Activated T-cell treated with anti-CD3 and anti-CD28 coated beads, Interleukin-2, amount 50 U/mL, for 4 hours (primary cell): Measurements from ENCODE around the gene RPL6. TPM values are rescaled to one million over a fixed set of nuclear protein-coding genes. Genes with fewer than 3 reads are reported as not detected.
A peak's percentile ranks its signal among the peaks of the same experiment; 100 is the strongest.
"Not testable (repeated sequence)": the region's sequence is repeated elsewhere in the genome, so short reads cannot be mapped to it uniquely, and the experiment has no call there.

Experiments used
- ATAC-seq, 2 donors: fragments of 200-7000 bp; cut with Tn5 transposase; one replicate each; pipeline ENCODE4 v1.10.0; 2021
- DNase-seq: peaks from one replicate; pipeline ENCODE4 v3.0.0-alpha.2; 2020
- H3K27me3 Mint-ChIP-seq: one replicate; pipeline ENCODE4 v1.8.0; 2021; ENCODE audit warnings: low read depth, mixed read lengths
- H3K36me3 Mint-ChIP-seq: one replicate; pipeline ENCODE4 v1.8.0; 2022; ENCODE audit warnings: mixed read lengths; ENCODE audit not compliant: insufficient read depth
- H3K4me1 Mint-ChIP-seq: one replicate; pipeline ENCODE4 v1.8.0; 2021; ENCODE audit warnings: low read depth, mixed read lengths
- H3K4me3 Mint-ChIP-seq: one replicate; pipeline ENCODE4 v1.8.0; 2021; ENCODE audit warnings: mild to moderate bottlenecking, moderate library complexity, mixed read lengths
- H3K9me3 Mint-ChIP-seq: one replicate; pipeline ENCODE4 v1.8.0; 2021; ENCODE audit warnings: mixed read lengths
- total RNA-seq, 3 donors: library from RNA; stranded (reverse); gene quantifications; one replicate each; pipeline ENCODE4 v1.2.1, GENCODE V29; 2021

The RPL6 gene
- total RNA-seq, result 1,000 to 10,000 TPM; 2,303 to 2,443 (median 2,407) TPM

DNA sequence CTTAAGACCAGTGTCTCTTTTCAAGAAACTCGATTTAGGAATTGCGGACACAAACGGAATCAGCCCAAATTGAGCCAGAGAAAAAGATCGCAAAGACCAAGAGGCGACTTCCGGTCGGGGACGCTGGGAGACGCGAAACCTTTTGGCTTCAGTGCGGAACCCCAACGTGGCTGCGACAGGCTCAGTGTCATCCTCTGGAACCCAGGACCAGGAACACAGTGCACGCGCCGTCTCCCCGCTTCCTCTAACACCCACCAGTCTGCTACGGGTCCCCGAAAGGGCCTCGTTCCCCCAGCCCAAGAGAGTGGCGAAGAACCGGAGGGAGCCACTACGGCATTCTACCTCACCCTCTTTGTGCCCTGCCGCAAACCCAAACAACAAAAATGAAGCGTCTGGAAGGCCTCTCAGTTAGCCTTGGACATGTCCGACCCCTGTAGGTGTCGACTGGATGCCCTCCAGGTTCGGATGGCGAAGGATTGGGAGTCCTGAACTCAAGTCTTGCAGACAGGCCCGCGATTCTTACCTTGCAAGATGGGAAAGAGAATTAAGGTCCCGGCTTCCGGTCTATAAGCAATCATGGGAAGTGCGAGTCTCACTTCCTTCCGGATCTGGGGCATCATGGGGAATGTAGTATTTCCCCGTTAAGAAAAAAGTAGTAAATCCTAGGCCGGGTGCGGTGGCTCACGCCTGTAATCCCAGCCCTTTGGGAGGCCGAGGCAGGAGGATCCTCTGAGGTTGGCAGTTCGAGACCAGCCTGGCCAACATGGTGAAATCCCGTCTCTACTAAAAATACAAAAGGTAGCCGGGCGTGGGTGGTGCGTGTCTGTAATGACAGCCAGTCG is at the start of gene RPL6:
Gene RPL6 (minus strand): TSS at position 542 of the 842 bp plus-strand sequence. CDS start 949 bp downstream, outside the sequence.
- Mint-ChIP-seq H3K4me3 (peak within 1 kb of the TSS; percentile 99), H3K27me3 (no peaks in the 10 kb centered on the region), H3K4me1 (peaks cover 39% of the 10 kb centered on the region), H3K36me3 (peaks cover 45% of the 10 kb centered on the region), H3K9me3 (no peaks in the 10 kb centered on the region)
- peak; percentile 91 to 94 for ATAC-seq
- peak; percentile 66 for DNase-seq

DNA sequence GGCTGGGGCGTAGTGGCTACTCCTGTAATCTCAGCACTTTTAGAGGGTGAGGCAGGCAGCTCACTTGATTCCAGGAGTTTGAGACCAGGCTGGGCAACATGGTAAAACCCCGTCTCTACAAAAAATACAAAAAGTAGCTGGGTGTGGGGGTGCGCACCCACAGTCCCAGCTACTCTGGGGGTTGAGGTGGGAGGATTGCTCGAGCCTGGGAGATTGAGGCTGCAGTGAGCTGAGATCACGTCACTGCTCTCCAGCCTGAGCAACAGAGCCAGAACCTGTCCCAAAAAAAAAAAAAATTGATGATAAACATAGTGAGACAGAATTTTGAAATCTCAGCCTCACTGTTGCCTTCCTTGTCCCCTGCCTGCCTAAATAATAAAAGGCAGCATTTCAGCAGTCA is 49.3 kb upstream of the RPL6 start:
- Mint-ChIP-seq H3K4me1 (peaks cover 4% of the 10 kb centered on the region), H3K9me3 (no peaks in the 10 kb centered on the region), H3K27me3 (no peaks in the 10 kb centered on the region), H3K4me3 (no peak overlapping the region), H3K36me3 (peaks cover 48% of the 10 kb centered on the region)
- DNase-seq (no peak), ATAC-seq (no peak)

DNA sequence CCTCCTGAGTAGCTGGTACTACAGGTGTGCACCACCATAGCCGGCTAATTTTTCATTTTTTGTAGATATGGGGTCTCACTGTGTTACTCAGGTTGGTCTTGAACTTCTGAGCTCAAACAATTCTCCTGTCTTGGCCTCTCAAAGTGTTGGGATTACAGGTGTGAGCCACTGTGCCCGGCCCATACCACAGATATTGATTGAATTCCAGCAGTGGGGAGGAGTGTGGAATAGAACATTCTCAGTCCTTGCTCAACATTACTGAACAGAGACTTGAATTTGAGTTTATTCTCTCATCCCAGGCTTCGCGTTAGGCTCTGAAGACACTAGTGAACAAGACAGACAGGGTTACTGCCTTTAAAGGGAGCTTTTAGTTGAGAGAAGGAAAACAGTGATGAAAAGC is 48.9 kb upstream of the RPL6 start:
- ATAC-seq (no peak), DNase-seq (no peak)
- Mint-ChIP-seq H3K4me1 (no peaks in the 10 kb centered on the region), H3K36me3 (peaks cover 50% of the 10 kb centered on the region), H3K4me3 (no peak overlapping the region), H3K9me3 (no peaks in the 10 kb centered on the region), H3K27me3 (no peaks in the 10 kb centered on the region)

DNA sequence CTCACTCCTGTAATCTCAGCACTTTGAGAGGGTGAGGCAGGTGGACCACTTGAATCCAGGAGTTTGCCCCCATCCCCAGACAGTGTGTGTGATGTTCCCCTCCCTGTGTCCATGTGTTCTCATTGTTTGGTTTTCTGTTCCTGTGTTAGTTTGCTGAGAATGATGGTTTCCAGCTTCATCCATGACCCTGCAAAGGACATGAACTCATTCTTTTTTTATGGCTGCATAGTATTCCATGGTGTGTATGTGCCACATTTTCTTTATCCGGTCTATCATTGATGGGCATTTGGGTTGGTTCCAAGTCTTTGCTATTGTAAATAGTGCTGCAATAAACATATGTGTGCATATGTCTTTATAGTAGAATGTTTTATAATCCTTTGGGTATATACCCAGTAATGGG is 47.7 kb upstream of the RPL6 start:
- ATAC-seq, H3K4me1 Mint-ChIP-seq, H3K4me3 Mint-ChIP-seq, DNase-seq, H3K27me3 Mint-ChIP-seq, H3K9me3 Mint-ChIP-seq: not testable (repeated sequence)
- H3K36me3 Mint-ChIP-seq, result peaks cover 56% of the 10 kb centered on the region

DNA sequence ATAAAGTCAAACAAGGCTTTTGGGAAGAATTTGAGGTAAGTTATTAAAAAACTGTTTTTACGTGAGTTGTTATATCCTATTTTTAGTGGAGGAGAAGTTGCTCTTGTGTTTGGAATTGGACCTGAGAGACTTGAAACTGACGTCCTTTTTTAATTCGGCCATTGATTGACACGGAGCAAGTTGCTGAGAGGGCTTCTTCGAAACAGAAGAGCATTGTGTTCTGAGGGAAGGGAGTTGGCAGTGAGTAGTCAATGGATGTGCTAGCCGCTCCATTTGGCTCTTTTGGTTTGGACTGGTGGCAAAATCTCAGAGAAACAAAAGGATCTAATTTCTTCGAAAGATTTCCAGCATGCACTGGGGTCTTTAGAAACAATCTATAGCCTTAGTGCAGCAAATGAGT is 46.6 kb upstream of the RPL6 start:
- Mint-ChIP-seq H3K4me1 (no peaks in the 10 kb centered on the region), H3K27me3 (no peaks in the 10 kb centered on the region), H3K9me3 (no peaks in the 10 kb centered on the region), H3K4me3 (no peak overlapping the region), H3K36me3 (peaks cover 57% of the 10 kb centered on the region)
- no peak for DNase-seq
- ATAC-seq, result no peak

DNA sequence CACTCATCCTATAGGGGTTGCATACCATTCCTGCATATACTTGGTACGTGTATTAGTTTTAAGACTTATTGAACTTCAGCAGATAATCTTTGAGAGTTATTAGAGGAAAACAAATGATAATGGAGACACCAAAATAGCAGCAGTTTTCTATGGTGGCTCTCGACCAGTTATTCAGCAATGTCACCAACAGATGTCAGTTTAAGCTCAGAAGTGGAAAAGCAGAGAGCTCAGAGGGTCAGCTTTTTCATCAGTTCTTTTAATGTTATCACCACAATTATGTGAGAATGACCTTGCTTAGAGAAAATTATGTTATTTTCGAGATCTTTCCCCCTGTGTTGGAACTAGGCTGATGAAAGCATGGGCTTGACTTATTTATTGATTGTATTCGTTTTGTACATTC is 41.3 kb upstream of the RPL6 start:
- no peaks in the 10 kb centered on the region for H3K9me3 Mint-ChIP-seq

DNA sequence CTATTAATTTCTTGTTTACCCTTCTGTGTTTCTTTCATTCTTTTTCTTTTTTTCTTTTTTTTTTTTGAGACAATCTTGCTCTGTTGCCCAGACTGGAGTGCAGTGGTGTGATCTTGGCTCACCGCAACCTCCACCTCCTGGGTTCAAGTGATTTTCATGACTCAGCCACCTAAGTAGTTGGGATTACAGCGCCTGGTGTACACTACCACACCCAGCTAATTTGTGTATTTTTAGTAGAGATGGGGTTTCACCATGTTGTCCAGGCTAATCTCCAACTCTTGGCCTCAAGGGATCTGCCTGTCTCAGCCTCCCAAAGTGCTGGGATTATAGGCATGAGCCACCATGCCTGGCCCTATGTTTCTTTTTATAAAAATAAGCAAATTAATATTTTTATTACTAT is 38.8 kb upstream of the RPL6 start:
- ATAC-seq, H3K4me3 Mint-ChIP-seq, H3K27me3 Mint-ChIP-seq, H3K9me3 Mint-ChIP-seq, DNase-seq: not testable (repeated sequence)
- Mint-ChIP-seq H3K36me3 (peaks cover 30% of the 10 kb centered on the region), H3K4me1 (peaks cover 13% of the 10 kb centered on the region)

More for the DNA sequence above, 41.3 kb upstream of the RPL6 start:
- Mint-ChIP-seq H3K36me3 (peaks cover 35% of the 10 kb centered on the region), H3K4me3 (no peak overlapping the region), H3K4me1 (peaks cover 13% of the 10 kb centered on the region), H3K27me3 (no peaks in the 10 kb centered on the region)
- ATAC-seq (no peak), DNase-seq (no peak)

DNA sequence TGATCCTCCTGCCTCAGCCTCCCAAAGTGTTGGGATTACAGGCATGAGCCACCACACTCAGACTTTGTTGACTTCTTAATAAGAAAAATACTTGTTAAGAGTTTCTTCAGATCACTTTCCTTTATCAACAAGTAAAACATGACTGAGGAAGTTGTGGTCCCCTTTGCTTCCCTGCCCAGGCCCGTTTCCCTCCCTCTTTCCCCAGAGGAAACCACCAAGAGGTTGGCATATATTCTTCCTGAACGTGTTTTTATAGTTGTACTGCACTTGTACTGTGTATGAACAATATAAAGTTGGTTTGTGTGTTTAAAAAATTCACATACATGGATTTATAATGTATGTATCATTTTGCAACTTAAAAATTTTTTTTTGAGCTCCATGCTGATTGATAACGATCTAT is 37.7 kb upstream of the RPL6 start:
- Mint-ChIP-seq H3K27me3 (no peaks in the 10 kb centered on the region), H3K4me3 (no peak overlapping the region), H3K9me3 (no peaks in the 10 kb centered on the region), H3K4me1 (peaks cover 13% of the 10 kb centered on the region), H3K36me3 (peaks cover 26% of the 10 kb centered on the region)
- ATAC-seq (no peak), DNase-seq (no peak)

DNA sequence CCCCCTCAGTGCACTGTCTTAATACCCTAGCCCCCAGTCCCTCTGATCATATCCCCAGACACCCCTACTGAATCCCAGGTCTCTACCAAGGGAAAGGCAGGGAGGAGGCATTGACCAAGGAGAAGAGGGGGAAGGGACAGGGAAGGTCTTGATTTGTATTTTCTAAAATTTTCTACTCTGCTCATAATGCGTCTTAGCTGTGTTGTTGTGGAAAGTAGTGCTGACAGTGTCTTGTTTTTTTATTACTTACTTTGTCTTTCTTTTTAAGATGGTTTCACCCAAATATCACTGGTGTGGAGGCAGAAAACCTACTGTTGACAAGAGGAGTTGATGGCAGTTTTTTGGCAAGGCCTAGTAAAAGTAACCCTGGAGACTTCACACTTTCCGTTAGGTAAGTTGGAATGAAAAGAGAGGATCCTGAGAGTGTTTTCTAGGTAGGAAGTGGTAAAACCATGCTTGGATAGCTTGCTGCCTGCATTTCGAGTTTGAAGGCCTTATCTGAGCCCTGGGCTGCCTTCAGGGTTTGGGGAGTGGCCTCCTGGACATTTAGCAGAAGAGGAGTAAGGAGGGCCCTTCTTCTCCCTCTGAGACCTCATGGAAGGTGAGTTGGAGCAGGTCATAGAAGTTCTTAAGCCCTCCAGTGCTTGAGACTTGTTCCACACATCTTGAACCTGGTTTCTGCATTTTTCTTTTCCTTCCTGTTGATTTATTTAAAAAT is 36.8 kb upstream of the RPL6 start:
- DNase-seq (no peak), ATAC-seq (no peak)
- Mint-ChIP-seq H3K9me3 (no peaks in the 10 kb centered on the region), H3K27me3 (no peaks in the 10 kb centered on the region), H3K4me1 (peaks cover 13% of the 10 kb centered on the region), H3K4me3 (no peak overlapping the region), H3K36me3 (peaks cover 22% of the 10 kb centered on the region)

DNA sequence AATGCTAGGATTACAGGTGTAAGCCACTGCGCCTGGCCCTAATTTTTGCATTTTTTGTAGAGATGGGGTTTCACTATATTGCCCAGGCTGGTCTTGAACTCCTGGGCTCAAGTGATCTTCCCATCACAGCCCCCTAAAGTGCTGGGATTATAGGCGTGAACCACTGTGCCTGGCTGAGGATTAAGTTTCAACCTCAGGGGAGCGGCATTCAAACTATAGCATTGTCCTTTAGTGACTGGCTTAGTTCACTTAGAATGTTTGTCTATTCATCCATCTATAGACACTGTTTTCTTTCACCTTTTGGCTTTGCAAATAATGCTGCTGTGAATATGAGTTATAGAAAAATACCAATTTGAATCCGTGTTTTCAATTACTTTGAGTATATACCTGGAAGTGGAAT is 34.5 kb upstream of the RPL6 start:
- H3K4me1 Mint-ChIP-seq, result peaks cover 13% of the 10 kb centered on the region
- no peaks in the 10 kb centered on the region for H3K9me3 Mint-ChIP-seq
- H3K27me3 Mint-ChIP-seq, result no peaks in the 10 kb centered on the region
- no peak overlapping the region for H3K4me3 Mint-ChIP-seq
- ATAC-seq, result no peak
- H3K36me3 Mint-ChIP-seq, result peaks cover 16% of the 10 kb centered on the region
- no peak for DNase-seq

DNA sequence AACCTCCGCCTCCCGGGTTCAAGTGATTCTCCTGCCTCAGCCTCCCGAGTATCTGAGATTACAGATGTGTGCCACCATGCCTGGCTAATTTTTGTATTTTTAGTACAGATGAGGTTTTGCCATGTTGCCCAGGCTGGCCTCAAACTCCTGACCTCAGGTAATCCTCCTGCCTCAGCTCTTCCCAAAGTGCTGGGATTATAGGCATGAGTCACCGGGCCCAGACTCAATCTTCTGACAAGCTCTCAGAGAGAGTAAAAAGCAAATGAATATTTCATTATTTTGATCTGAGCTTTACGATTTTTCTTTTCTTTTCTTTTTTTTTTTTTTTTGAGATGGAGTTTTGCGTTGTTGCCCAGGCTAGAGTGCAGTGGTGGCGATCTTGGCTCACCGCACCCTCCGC is 31.2 kb upstream of the RPL6 start:
- ATAC-seq, H3K4me3 Mint-ChIP-seq, H3K9me3 Mint-ChIP-seq, DNase-seq, H3K27me3 Mint-ChIP-seq, H3K36me3 Mint-ChIP-seq: not testable (repeated sequence)
- peaks cover 14% of the 10 kb centered on the region for H3K4me1 Mint-ChIP-seq

DNA sequence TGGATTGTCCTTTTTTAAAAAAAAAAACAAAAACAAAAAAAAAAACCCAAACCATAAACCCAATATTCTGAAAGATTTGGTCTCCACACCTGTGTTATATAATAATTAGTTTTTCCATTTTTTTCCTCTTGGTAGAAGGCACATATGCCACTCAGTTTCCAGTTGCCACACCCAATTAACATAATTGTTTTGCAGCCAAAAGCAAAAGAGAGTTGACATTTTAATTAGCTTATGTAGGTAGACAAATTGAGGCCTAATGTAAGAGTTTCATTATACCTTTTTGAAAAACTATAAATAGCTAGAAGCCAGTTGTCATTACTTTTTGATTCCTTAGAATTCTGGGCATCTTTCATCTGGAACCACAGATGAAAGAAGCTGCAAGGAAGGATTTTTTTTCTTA is 30.4 kb upstream of the RPL6 start:
- ATAC-seq, result no peak
- Mint-ChIP-seq H3K36me3 (peaks cover 4% of the 10 kb centered on the region), H3K27me3 (no peaks in the 10 kb centered on the region), H3K4me3 (no peak overlapping the region), H3K4me1 (peaks cover 15% of the 10 kb centered on the region), H3K9me3 (no peaks in the 10 kb centered on the region)
- DNase-seq, result no peak

DNA sequence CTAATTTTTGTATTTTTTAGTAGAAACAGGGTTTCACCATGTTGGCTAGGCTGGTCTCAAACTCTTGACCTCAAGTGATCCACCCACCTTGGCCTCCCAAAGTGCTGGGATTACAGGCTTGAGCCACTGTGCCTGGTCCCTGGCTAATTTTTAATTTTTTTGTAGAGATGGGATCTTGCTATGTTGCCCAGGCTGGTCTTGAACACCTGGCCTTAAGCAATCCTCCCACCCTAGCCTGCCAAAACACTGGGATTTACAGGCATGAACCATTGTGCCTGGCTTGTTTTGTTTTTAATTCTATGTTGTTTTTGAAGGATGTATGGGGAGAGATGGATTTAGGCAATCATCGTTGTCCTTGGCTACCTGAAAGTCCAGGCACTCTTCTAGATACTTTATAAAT is 29.2 kb upstream of the RPL6 start:
- H3K27me3 Mint-ChIP-seq, H3K4me3 Mint-ChIP-seq, ATAC-seq, H3K9me3 Mint-ChIP-seq, H3K36me3 Mint-ChIP-seq, DNase-seq: not testable (repeated sequence)
- H3K4me1 Mint-ChIP-seq, result peaks cover 15% of the 10 kb centered on the region

DNA sequence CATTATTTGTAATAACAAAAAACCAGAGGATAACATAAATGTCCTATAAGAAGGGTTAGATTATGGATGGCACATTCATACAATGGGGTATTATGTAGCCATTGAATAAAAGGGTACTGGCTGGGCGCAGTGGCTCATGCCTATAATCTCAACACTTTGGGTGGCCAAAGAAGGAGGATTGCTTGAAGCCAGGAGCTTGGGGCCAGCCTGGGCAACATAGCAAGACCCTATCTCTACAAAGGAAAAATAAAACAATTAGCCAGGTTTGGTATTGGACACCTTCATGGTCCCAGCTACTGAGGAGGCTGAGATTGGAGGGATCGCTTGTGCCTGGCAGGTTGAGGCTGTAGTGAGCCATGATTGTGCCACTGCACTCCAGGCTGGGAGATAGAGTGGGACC is 24.1 kb upstream of the RPL6 start:
- peaks cover 31% of the 10 kb centered on the region for H3K4me1 Mint-ChIP-seq
- no peaks in the 10 kb centered on the region for H3K9me3 Mint-ChIP-seq
- ATAC-seq (no peak), DNase-seq (no peak)
- no peaks in the 10 kb centered on the region for H3K27me3 Mint-ChIP-seq
- peaks cover 8% of the 10 kb centered on the region for H3K36me3 Mint-ChIP-seq
- no peak overlapping the region for H3K4me3 Mint-ChIP-seq

DNA sequence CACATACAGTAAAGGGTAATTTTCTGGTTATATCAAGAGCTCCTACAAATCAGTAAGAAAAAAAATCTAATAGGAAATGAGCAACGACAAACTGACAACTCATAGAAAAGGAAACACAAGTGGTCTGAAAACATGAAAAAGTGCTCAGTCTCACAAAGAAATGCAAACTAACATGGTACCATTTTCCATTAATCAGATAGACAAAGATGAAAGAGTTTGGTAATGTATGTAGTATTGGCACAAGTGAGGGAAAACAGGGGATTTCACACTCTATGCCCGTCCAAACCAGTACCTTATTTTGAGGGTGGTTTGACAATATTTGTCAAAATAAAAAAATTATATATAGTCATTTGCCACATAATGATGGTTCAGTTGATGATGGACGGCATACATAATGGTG is 22.6 kb upstream of the RPL6 start:
- Mint-ChIP-seq H3K4me1 (peaks cover 29% of the 10 kb centered on the region), H3K36me3 (peaks cover 15% of the 10 kb centered on the region), H3K27me3 (no peaks in the 10 kb centered on the region), H3K9me3 (no peaks in the 10 kb centered on the region), H3K4me3 (no peak overlapping the region)
- ATAC-seq, result peak; percentile 23 to 46
- DNase-seq, result no peak
